H9 (cell line): ENCODE data around the gene HS3ST2. TPM values are rescaled to one million over a fixed set of nuclear protein-coding genes. Genes with fewer than 3 reads are reported as not detected.

Experiments used
- DNase-seq: peaks from one replicate; pipeline ENCODE4 v3.0.0-alpha.2; 2017
- H2AFZ ChIP-seq: one replicate; pipeline ENCODE4 v1.6.1; 2013; ENCODE audit warnings: mild to moderate bottlenecking, low read length, control low read depth, moderate library complexity
- H2AK5ac ChIP-seq: 2 replicates; pipeline ENCODE4 v1.6.1; 2013; ENCODE audit warnings: low read length, control low read depth, mixed read lengths; ENCODE audit not compliant: insufficient read length
- H2BK120ac ChIP-seq: one replicate; pipeline ENCODE4 v1.6.1; 2013; ENCODE audit warnings: low read depth, mild to moderate bottlenecking, low read length, control low read depth, inconsistent platforms; ENCODE audit not compliant: poor library complexity, severe bottlenecking
- H2BK12ac ChIP-seq: 2 replicates; pipeline ENCODE4 v1.6.1; 2013; ENCODE audit warnings: low read length, control low read depth, mixed read lengths, low read depth; ENCODE audit not compliant: insufficient read length
- H2BK15ac ChIP-seq: 2 replicates; pipeline ENCODE4 v1.6.1; 2013; ENCODE audit warnings: low read depth, low read length, control low read depth
- H2BK20ac ChIP-seq: one replicate; pipeline ENCODE4 v1.6.1; 2013; ENCODE audit warnings: low read depth, mild to moderate bottlenecking, low read length, control low read depth, inconsistent platforms; ENCODE audit not compliant: poor library complexity, severe bottlenecking
- H2BK5ac ChIP-seq: 2 replicates; pipeline ENCODE4 v1.6.1; 2013; ENCODE audit warnings: low read length, control low read depth, mixed read lengths; ENCODE audit not compliant: insufficient read length
- H3K14ac ChIP-seq: 2 replicates; pipeline ENCODE4 v1.6.1; 2013; ENCODE audit warnings: low read length, control low read depth; ENCODE audit not compliant: insufficient read depth
- H3K18ac ChIP-seq: 2 replicates; pipeline ENCODE4 v1.6.1; 2013; ENCODE audit warnings: low read depth, mild to moderate bottlenecking, mixed read lengths, low read length, control low read depth; ENCODE audit not compliant: insufficient read length
- H3K23ac ChIP-seq: 2 replicates; pipeline ENCODE4 v1.6.1; 2013; ENCODE audit warnings: low read length, control low read depth, mixed read lengths, low read depth; ENCODE audit not compliant: insufficient read length
- H3K23me2 ChIP-seq: 2 replicates; pipeline ENCODE4 v1.6.1; 2013; ENCODE audit warnings: low read depth, mild to moderate bottlenecking, mixed read lengths, low read length, control low read depth; ENCODE audit not compliant: insufficient read length, poor library complexity, severe bottlenecking
- H3K27ac ChIP-seq: 2 replicates; pipeline ENCODE4 v1.5.1; 2013; ENCODE audit warnings: low read length, control low read depth, mixed read lengths, low read depth; ENCODE audit not compliant: insufficient read length
- H3K27me3 ChIP-seq: 2 replicates; pipeline ENCODE4 v1.6.1; 2013; ENCODE audit warnings: low read length, control low read depth, inconsistent platforms; ENCODE audit not compliant: insufficient read depth
- H3K4ac ChIP-seq: 2 replicates; pipeline ENCODE4 v1.6.1; 2013; ENCODE audit warnings: low read depth, mild to moderate bottlenecking, control low read depth, inconsistent platforms, low read length, moderate library complexity
- H3K4me1 ChIP-seq: 2 replicates; pipeline ENCODE4 v1.6.1; 2013; ENCODE audit warnings: low read length, control low read depth, inconsistent platforms; ENCODE audit not compliant: insufficient read depth
- H3K4me2 ChIP-seq: 2 replicates; pipeline ENCODE4 v1.6.1; 2013; ENCODE audit warnings: low read length, control low read depth, mixed read lengths; ENCODE audit not compliant: insufficient read length, insufficient read depth
- H3K56ac ChIP-seq: 2 replicates; pipeline ENCODE4 v1.6.1; 2013; ENCODE audit warnings: low read depth, mild to moderate bottlenecking, mixed read lengths, low read length, control low read depth; ENCODE audit not compliant: insufficient read length
- H3K79me1 ChIP-seq: 2 replicates; pipeline ENCODE4 v1.6.1; 2013; ENCODE audit warnings: low read depth, mild to moderate bottlenecking, moderate library complexity, low read length, control low read depth, inconsistent platforms; ENCODE audit not compliant: insufficient read depth, poor library complexity, severe bottlenecking
- H3K79me2 ChIP-seq: 2 replicates; pipeline ENCODE4 v1.6.1; 2013; ENCODE audit warnings: low read length, control low read depth, inconsistent platforms; ENCODE audit not compliant: insufficient read depth
- H3K9ac ChIP-seq: 2 replicates; pipeline ENCODE4 v1.6.1; 2013; ENCODE audit warnings: low read length, control low read depth, mixed read lengths; ENCODE audit not compliant: insufficient read length; ENCODE audit errors: extremely low read depth
- H3K9me3 ChIP-seq: one replicate; pipeline ENCODE4 v1.6.1; 2013; ENCODE audit warnings: low read depth, low read length, inconsistent platforms; ENCODE audit not compliant: control insufficient read depth
- H3T11ph ChIP-seq: one replicate; pipeline ENCODE4 v1.6.1; 2013; ENCODE audit warnings: mild to moderate bottlenecking, low read length, control low read depth, inconsistent platforms
- H4K20me1 ChIP-seq: one replicate; pipeline ENCODE4 v1.6.1; 2013; ENCODE audit not compliant: control insufficient read depth, insufficient read length, insufficient read depth
- H4K5ac ChIP-seq: 2 replicates; pipeline ENCODE4 v1.6.1; 2013; ENCODE audit warnings: low read depth, mild to moderate bottlenecking, mixed read lengths, low read length, control low read depth; ENCODE audit not compliant: insufficient read length
- H4K8ac ChIP-seq: replicated peaks from 2 replicates; pipeline ENCODE4 v1.6.1; 2013; ENCODE audit warnings: low read length, control low read depth, mixed read lengths, low read depth; ENCODE audit not compliant: insufficient read length
- H4K91ac ChIP-seq: 2 replicates; pipeline ENCODE4 v1.6.1; 2013; ENCODE audit warnings: low read depth, mild to moderate bottlenecking, moderate library complexity, mixed read lengths, low read length, control low read depth; ENCODE audit not compliant: insufficient read length
- H3K27ac Mint-ChIP-seq, 3 experiments: 2 replicates in 2 of 3; 3 replicates in 1 of 3; pipeline ENCODE4 v1.8.0; 2020 to 2021; ENCODE audit warnings: mixed read lengths in 3 of 3, mild to moderate bottlenecking in 1 of 3, moderate library complexity in 1 of 3
- H3K27me3 Mint-ChIP-seq: 2 replicates; pipeline ENCODE4 v1.8.0; 2021; ENCODE audit warnings: low read depth, mild to moderate bottlenecking, moderate library complexity, mixed read lengths
- H3K36me3 Mint-ChIP-seq, 3 experiments: 2 replicates in 2 of 3; 3 replicates in 1 of 3; pipeline ENCODE4 v1.8.0; 2020 to 2021; ENCODE audit warnings: low read depth in 3 of 3, mixed read lengths in 3 of 3; ENCODE audit not compliant: insufficient read depth in 1 of 3
- H3K4me1 Mint-ChIP-seq, 2 experiments: 2 replicates each; pipeline ENCODE4 v1.8.0; 2020; ENCODE audit warnings: mixed read lengths in 2 of 2
- H3K4me3 Mint-ChIP-seq, 2 experiments: 2 replicates in 1 of 2; 3 replicates in 1 of 2; pipeline ENCODE4 v1.8.0; 2020 to 2021; ENCODE audit warnings: mild to moderate bottlenecking in 2 of 2, mixed read lengths in 2 of 2, moderate library complexity in 1 of 2
- H3K9me3 Mint-ChIP-seq, 2 experiments: 2 replicates in 1 of 2; 3 replicates in 1 of 2; pipeline ENCODE4 v1.8.0; 2020; ENCODE audit warnings: mild to moderate bottlenecking in 2 of 2, mixed read lengths in 2 of 2, moderate library complexity in 1 of 2
- WGBS: extraction: QIAGEN DNeasy Blood & Tissue Kit; methylation state at CpG from one replicate; pipeline ENCODE4 v1.1.7; 2013; ENCODE audit warnings: missing lambda C conversion rate, low lambda C conversion rate, mixed read lengths; ENCODE audit not compliant: insufficient read length; ENCODE audit errors: extremely low coverage; 5-methylcytosine and 5-hydroxymethylcytosine counted together
- total RNA-seq: library from RNA; stranded (reverse); gene quantifications from 2 replicates; pipeline ENCODE4 v1.2.1, GENCODE V29; 2021
- TF ChIP-seq, protein P1 (sequence below): fragments of 200-600 bp; sonication (generic); conservative IDR thresholded peaks from 3 replicates; pipeline ENCODE4 v1.8.0; 2021; ENCODE audit warnings: antibody characterized with exemption, mild to moderate bottlenecking

Gene HS3ST2
- total RNA-seq, 1 experiment from 2014 or later, result 3.1 TPM

DNA sequence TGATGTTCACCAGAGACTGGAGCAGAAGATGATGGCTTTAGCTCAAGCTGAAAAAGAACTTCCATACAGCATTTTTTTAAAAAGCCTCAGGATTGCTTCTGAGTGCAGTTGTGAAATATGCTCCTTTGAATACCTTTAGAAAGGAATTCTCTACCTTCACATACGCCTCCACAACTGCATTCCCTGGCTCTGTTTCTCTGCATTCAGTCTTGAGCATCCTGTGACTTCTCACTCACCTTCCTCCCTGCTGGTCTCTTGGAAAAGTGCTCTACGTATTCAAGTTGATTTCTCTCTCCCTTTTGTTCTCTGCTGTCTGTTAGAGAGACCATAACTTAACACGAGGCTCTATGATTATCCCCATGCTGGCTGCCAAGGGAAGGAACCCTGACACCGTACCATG lies 34.5 kb downstream of the HS3ST2 start:
- Histone ChIP-seq H3K9ac (no peak overlapping the region), H3T11ph (no peak overlapping the region), H3K79me1 (no peaks in the 10 kb centered on the region), H4K20me1 (no peaks in the 10 kb centered on the region), H3K23ac (no peak overlapping the region), H2BK20ac (no peak overlapping the region), H2BK5ac (no peak overlapping the region), H2BK15ac (no peak overlapping the region), H3K23me2 (no peaks in the 10 kb centered on the region), H3K79me2 (no peaks in the 10 kb centered on the region), H2BK12ac (no peak overlapping the region), H2AK5ac (no peak overlapping the region), H3K14ac (no peak overlapping the region), H2BK120ac (no peak overlapping the region), H3K4me2 (no peak overlapping the region), H3K4me1 (peaks cover 10% of the 10 kb centered on the region; the same call in 1 of the 2 replicates), H3K9me3 (no peaks in the 10 kb centered on the region), H2AFZ (no peak overlapping the region), H4K5ac (no peak overlapping the region), H3K56ac (no peak overlapping the region), H3K27ac (peak overlapping the region; percentile 19), H3K27me3 (no peaks in the 10 kb centered on the region), H3K4ac (no peak overlapping the region), H4K91ac (no peak overlapping the region), H3K18ac (no peak overlapping the region), H4K8ac (no peak overlapping the region)
- Mint-ChIP-seq H3K4me1 (peaks cover 16 to 17% of the 10 kb centered on the region in 2 experiments), H3K27ac (peak overlapping the region in 1 of 3 experiments; percentile 18; a peak in 2 of 7 replicates), H3K27me3 (peaks cover 2% of the 10 kb centered on the region; the same call in 1 of the 2 replicates), H3K4me3 (no peak overlapping the region), H3K9me3 (no peaks in the 10 kb centered on the region), H3K36me3 (no peaks in the 10 kb centered on the region)
- WGBS, result no CpG with 5 or more reads among the region's 4 CpGs
- no peak for DNase-seq
- TF ChIP-seq, protein P1, sequence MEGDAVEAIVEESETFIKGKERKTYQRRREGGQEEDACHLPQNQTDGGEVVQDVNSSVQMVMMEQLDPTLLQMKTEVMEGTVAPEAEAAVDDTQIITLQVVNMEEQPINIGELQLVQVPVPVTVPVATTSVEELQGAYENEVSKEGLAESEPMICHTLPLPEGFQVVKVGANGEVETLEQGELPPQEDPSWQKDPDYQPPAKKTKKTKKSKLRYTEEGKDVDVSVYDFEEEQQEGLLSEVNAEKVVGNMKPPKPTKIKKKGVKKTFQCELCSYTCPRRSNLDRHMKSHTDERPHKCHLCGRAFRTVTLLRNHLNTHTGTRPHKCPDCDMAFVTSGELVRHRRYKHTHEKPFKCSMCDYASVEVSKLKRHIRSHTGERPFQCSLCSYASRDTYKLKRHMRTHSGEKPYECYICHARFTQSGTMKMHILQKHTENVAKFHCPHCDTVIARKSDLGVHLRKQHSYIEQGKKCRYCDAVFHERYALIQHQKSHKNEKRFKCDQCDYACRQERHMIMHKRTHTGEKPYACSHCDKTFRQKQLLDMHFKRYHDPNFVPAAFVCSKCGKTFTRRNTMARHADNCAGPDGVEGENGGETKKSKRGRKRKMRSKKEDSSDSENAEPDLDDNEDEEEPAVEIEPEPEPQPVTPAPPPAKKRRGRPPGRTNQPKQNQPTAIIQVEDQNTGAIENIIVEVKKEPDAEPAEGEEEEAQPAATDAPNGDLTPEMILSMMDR, result no peak
